Keratinocyte (primary cell): ENCODE measurements around the gene CPSF4.

Experiments
- EZH2 ChIP-seq: IDR thresholded peaks from one replicate; pipeline ENCODE4 v1.6.1; 2012; ENCODE audit warnings: inconsistent platforms, mild to moderate bottlenecking, low read length, moderate library complexity
- TF ChIP-seq, protein P1 (sequence below), 3 experiments: IDR thresholded peaks in 1 of 3; conservative IDR thresholded peaks in 1 of 3; optimal IDR thresholded peaks in 1 of 3; 2 replicates in 2 of 3; 3 replicates in 1 of 3; pipeline versions ENCODE3 to v1.5.1; 2011; ENCODE audit warnings: low read length in 3 of 3, mild to moderate bottlenecking in 3 of 3, moderate library complexity in 2 of 3, control low read depth in 1 of 3, inconsistent platforms in 1 of 3; ENCODE audit not compliant: insufficient read depth in 2 of 3; ENCODE audit errors: extremely low read depth in 1 of 3

DNA sequence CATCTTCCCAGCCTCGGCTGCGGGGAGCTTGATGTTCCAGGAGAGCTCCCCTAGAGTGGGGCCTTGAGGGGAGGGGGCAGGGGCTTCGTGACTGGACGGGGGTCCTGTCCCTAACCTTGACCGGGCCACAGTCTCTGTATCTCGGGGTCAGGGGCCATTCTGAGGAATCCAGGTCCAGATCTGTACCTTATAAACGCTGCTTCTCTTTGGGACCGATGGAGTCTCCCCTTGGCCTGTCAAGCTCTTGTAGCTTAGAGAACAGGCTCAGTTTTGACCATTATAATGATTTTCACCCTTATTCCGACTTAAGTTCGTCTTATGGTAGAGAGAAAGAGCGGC is 66.5 kb downstream of the CPSF4 start:
- TF ChIP-seq, protein P1, sequence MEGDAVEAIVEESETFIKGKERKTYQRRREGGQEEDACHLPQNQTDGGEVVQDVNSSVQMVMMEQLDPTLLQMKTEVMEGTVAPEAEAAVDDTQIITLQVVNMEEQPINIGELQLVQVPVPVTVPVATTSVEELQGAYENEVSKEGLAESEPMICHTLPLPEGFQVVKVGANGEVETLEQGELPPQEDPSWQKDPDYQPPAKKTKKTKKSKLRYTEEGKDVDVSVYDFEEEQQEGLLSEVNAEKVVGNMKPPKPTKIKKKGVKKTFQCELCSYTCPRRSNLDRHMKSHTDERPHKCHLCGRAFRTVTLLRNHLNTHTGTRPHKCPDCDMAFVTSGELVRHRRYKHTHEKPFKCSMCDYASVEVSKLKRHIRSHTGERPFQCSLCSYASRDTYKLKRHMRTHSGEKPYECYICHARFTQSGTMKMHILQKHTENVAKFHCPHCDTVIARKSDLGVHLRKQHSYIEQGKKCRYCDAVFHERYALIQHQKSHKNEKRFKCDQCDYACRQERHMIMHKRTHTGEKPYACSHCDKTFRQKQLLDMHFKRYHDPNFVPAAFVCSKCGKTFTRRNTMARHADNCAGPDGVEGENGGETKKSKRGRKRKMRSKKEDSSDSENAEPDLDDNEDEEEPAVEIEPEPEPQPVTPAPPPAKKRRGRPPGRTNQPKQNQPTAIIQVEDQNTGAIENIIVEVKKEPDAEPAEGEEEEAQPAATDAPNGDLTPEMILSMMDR (optimal IDR thresholded peaks at IDR 0.05 in 1 of 3, IDR thresholded peaks at IDR 0.05 in 1 of 3, conservative IDR thresholded peaks at IDR 0.05 in 1 of 3; ENCODE audit: extremely low read depth in 1 of 3, insufficient read depth in 2 of 3, low read length in 3 of 3) = no peak
- no peak for TF ChIP-seq EZH2
